Effector CD8-positive, alpha-beta T cell (primary cell): ENCODE measurements around the gene DCPS.

Source experiments
- DNase-seq: peaks from one replicate; lab custom pipeline; 2025; lab: John Stamatoyannopoulos, UW

The DCPS gene

DNA sequence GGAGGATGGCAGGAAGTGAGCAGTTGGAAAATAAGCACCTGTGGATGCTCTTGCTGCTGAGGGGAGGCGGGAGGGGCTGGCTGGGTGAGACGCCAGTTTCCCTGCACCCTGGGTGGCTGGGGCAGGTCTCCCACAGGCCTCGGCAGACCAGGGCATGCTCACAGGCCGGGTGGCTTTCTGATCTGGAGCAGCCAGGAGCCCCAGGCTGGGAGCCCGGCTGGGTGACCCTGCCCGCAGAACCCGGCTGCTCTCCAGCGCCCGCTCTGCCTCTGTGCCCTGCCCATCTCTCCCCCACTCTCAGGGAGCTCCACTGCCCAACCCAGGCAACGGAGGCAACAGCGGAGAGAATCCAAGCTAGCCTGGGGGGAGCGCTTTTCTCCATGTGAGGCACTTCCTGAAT, 24.6 kb downstream of the DCPS start:
- no peak for DNase-seq

GRCh38 chr11:126328938-126329643, 25.2 kb downstream of the DCPS start:
- no peak for DNase-seq

DNA sequence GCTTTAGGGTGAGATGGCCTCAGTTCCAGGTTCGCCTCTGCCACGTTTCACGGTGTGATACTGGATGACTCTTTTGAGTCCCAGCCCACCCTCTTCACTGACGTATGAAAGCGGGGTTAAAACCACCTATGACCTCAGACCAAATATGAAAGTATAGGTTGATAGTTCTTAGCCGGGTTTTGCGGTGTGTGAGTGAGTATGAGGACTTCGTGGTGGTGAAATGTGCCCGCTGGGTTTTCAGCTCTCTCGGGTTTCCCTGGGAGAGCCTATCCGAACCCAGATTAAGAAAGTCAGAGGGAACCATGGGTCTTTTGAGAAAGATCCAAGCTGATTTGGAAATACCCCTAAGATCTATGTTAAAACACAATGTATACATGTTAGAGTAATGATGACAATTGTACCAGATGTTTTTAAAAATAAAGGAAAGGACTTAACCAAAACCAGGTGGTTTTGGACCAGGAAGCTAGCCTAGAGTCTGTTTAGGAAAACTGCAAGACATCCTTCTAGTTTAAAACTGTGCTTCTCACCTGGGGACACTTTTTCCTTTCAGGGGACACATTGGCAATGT, 25.9 kb downstream of the DCPS start:
- no peak for DNase-seq

DNA sequence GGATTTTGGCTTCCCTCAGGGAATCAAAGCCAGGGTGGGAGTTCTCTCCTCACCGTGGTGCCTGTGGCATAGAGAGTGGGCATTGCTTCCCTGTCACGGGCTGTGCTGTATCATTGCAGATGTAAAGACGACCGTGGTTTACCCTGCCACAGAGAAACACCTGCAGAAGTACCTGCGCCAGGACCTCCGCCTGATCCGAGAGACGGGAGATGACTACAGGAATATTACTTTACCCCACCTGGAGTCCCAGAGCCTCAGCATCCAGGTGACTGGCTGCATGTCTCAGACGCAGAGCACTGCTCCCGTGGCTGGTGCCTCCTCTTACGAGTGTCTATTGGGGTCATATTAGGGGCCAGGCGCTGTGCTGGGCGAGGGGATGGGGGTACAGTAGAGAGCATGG, 27.4 kb downstream of the DCPS start:
- no peak for DNase-seq

GRCh38 chr11:126332221-126332711, 28.4 kb downstream of the DCPS start:
- no peak for DNase-seq

DNA sequence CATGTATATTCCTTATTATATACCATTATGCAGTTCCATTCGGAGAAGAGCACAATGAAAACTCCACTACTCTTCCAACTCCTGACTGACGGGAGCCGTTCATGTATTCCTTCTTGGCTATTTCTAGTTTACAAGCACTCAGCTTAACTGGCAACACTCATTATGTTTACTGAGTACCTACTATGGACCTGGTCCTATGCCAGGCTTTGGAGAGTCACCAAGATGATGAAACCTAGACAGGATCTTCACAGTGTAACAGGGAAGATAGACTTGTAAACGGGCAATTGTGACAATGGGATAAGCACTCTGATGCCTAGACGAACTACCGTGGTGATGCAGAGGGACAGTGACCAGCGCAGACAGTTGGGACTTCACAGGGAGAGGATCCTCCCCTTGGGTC, 29.3 kb downstream of the DCPS start:
- no peak for DNase-seq

- DNase-seq = no peak
Observed at GRCh38 chr11:126334659-126335462, 31.0 kb downstream of the DCPS start.

DNA sequence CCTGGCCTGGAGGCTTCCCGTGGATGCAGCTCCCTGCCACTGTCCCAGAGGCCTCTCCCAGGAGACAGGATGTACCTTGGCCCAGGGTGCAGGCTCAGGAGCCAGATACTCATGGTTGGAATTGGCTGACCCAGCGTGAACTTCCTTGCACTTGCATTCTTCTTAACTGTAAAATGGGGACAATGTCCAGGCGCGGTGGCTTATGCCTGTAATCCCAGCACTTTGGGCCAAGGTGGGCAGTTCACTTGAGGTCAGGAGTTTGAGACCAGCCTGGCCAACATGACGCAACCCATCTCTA, 31.6 kb downstream of the DCPS start:
- no peak for DNase-seq

- no peak for DNase-seq
Observed at GRCh38 chr11:126336138-126336541, 32.3 kb downstream of the DCPS start.

- no peak for DNase-seq
Observed at GRCh38 chr11:126336671-126337101, 32.8 kb downstream of the DCPS start.

DNA sequence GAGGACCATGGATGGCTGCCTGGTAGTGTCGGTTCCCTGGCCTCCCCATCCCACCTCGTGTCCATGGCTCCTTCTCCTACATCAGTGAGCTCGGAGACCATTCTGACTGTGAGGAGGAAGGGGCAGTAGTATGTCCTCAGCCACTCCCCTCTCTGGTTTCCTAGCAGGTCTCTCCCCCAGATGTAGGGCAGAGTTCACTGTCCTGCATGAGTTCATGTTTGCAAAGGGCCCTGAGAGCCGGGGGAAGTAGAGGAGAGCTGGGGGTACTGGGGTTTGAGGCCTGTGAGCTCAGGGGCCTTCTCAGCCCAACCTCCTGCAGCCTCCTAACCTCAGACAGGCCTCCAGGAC, 33.2 kb downstream of the DCPS start:
- DNase-seq = no peak

DNA sequence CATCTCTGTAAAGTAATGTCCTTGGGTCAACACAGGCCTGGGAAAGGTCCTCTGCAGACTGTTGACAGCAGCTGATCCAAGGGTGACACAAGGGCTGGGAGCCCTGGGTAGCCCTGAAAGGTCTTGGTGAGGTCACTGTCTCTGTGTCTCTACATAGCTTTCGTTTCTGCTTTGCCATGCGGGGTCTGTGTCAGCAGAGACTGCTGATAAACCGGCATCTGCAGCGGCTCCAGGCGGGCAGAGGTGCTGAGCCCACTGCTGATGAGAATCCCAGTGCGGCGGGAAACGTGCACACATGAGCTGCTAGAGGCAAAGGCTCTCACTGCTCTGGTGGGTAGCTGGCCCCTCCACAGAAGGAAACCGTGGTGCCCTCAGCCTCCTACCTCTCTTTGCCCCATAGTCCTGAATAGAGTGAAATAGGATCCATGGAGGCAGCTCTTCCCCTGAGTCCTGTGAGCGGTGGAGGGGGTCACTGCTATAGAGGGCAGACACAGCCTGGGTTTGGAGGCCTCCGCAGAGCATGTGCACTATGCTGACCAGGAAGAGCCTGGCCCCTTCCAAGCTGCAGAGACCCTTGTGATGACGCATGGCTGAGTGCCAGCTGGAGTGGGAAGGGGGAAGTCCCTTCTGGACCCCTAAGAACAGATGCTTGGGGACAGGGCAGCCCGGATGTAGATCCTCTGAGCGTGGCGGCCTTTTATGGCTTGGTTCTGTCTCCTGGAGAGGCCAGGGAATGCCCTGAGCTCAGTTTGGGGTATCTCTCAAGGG, 33.8 kb downstream of the DCPS start:
- no peak for DNase-seq

- DNase-seq = no peak
Observed at GRCh38 chr11:126338346-126339055, 34.6 kb downstream of the DCPS start.

DNA sequence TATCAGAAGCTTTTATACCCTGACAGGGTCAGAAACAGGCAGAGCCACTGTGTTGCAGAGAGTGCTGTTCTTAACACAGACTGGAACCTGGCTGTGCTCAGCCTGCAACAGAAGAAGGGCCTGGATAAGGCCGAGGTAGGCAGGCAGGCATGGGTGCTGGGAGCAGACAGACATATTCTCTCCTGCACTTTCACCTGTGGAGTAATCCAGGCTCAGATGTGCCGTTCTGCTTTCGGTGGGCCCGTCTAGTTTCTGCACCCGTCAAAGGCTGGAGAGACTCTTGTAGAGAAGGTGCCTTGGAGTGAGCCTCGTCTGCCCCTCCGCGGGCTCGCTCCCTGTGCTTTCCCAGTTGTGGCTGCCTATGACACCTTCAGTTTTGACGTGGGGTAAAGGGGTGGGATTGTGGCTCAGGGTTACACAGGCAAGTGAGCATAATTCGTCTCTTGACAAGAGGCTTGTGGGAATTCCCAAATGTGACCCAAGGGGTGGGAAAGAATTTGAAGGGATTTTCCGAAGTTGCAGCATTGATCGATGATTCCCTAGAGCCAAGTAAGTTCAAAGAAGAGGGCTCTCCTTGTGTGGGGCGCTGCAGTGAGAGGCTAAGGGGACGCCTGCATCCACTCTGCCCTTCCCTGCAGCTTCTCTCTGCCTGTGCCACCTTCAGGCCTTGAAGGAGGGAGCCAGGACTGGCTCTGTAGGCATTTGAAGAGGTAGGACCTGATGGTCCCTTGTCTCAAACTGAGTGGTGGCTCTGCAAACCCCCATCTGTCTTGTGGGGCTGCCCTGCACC, 35.4 kb downstream of the DCPS start:
- no peak for DNase-seq

GRCh38 chr11:126339863-126340434, 36.1 kb downstream of the DCPS start:
- DNase-seq = no peak

DNA sequence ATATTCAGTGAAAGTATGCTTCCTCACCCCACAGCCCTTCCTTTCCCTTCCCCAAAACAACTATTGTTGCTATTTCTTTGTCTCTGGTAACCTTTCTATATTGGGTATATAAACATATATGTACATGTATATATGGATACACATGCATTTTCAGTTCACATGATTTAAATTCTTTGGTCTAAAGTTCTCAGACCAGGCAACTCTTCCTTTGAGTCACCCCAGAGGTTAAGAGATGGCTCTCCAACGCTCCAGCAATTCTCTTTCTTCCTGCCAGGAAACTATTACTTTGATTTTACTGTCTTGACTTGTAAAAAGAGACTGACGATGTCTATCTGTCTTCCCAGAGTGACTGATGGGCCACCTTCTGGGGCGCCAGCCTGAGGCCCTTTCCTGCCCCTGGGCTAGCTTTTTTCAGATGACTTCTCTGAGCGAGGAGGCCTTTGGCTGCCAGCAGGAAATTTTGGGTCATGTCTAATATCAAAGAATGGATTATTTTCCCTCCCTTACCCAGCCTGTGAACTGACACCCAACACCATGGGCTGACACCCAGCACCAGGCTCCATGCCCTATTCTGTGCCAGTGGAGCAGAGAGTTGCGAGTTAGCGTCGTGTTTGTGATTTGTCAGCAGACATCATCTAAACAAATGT, 37.2 kb downstream of the DCPS start:
- no peak for DNase-seq

DNA sequence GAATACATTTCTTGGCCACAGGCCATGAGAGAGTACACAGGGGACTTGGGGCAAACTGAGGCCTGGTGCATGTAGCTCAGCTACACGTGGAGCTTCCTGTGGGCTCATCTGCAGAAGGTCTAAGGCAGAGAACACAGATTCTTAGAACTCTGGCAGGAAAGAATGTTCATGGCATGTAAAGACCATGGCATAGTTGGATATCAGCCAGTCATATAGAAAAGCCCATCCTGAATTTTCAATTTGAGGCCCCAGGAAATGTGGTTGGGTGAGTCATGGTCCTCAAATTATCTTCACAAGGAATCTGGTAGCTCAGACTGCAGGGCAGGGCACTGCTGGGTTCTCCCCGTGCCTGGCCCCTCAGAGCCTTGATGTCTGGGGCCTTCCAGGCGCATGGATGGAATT, 37.9 kb downstream of the DCPS start:
- no peak for DNase-seq

DNA sequence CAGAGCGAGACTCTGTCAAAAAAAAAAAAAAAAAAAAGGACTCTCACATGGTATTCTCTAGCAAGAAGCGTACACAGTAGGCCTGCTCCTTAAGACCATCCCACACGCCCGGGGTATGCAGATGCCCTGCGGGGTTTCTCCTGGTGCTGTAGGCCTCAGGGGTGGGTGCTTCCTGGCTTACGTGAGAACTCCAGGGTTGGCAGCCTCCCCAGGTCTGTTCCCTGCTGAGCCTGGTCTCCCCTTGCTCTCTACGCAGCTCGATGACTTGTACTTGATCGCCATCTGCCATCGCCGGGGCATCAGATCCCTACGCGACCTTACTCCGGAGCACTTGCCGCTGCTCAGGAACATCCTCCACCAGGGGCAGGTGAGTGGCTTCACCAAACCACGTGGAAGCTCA, 39.2 kb downstream of the DCPS start:
- DNase-seq = no peak

DNA sequence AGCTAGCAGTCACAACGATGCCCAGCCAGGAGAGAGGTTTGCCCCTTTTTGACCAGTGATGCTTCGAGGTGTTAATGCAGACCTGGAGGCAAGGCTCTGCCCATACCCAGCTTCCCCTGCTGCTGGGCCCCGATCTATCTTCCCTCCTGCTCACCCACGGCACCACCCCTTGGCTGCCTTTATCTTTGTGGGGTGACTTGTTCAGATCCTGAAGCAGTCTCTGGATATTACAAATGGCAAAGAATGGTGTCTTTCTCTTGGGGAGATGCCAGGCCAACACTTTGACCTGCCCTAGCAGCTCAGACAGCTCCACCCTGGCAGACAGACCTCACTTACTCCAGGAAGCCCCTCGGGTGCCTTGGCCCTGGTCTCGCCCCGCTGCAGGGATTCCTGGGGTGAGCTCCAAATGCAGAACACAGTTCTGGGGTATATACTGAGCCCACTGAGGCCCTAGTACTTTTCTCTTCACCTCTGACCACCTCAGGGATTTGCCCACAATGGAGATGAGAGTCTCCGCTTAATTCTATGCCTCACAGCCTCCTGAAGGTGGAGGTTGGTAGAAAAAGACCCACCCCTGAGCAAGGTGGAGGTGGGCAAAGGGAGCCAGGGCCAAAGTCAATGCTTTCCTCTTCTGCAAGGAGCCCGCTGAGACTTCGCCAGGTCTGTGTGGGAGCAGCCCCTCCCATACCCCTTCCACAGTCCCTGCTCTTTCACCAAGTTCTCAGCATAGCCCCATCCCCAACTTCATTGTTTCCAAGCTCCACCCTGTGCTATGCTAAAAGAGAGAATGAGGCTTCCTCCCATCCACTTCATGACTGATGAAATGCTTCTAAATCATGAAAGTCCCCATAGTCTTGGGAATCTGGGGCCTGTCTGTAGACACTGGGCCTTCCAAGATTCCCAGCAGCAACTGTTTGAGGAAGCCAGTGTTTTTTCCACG, 40.6 kb downstream of the DCPS start:
- DNase-seq = no peak
